Stimulated activated naive B cell treated with anti-CD40 and anti-IgM and Interleukin-4, amounts not matched to agents 10 μg/mL and 1 μg/mL and 100 μg/mL, for 72 hours (primary cell): ENCODE data around the gene WFDC1.

Experiments
- ATAC-seq, 2 donors: fragments of 150-1000 bp; cut with Tn5 transposase; replicated peaks; 2 replicates each; pipeline ENCODE4 v1.10.0; 2021; ENCODE audit warnings: moderate library complexity in 1 of 2
- DNase-seq: peaks from one replicate; pipeline ENCODE4 v3.0.0; 2021
- H3K27ac Mint-ChIP-seq: one replicate; pipeline ENCODE4 v1.8.0; 2022; ENCODE audit warnings: mild to moderate bottlenecking, mixed read lengths
- H3K27me3 Mint-ChIP-seq, 2 donors: one replicate each; pipeline ENCODE4 v1.8.0; 2022; ENCODE audit warnings: mixed read lengths in 2 of 2
- H3K36me3 Mint-ChIP-seq, 2 donors: one replicate each; pipeline ENCODE4 v1.8.0; 2022; ENCODE audit warnings: mixed read lengths in 2 of 2, mild to moderate bottlenecking in 1 of 2
- H3K4me1 Mint-ChIP-seq, 2 donors: one replicate each; pipeline ENCODE4 v1.8.0; 2022; ENCODE audit warnings: mixed read lengths in 2 of 2, mild to moderate bottlenecking in 1 of 2
- H3K4me3 Mint-ChIP-seq, 2 donors: one replicate each; pipeline ENCODE4 v1.8.0; 2022; ENCODE audit warnings: mild to moderate bottlenecking in 2 of 2, mixed read lengths in 2 of 2, moderate library complexity in 1 of 2
- H3K9me3 Mint-ChIP-seq, 2 donors: one replicate each; pipeline ENCODE4 v1.8.0; 2022; ENCODE audit warnings: mixed read lengths in 2 of 2, mild to moderate bottlenecking in 1 of 2

The WFDC1 gene

DNA sequence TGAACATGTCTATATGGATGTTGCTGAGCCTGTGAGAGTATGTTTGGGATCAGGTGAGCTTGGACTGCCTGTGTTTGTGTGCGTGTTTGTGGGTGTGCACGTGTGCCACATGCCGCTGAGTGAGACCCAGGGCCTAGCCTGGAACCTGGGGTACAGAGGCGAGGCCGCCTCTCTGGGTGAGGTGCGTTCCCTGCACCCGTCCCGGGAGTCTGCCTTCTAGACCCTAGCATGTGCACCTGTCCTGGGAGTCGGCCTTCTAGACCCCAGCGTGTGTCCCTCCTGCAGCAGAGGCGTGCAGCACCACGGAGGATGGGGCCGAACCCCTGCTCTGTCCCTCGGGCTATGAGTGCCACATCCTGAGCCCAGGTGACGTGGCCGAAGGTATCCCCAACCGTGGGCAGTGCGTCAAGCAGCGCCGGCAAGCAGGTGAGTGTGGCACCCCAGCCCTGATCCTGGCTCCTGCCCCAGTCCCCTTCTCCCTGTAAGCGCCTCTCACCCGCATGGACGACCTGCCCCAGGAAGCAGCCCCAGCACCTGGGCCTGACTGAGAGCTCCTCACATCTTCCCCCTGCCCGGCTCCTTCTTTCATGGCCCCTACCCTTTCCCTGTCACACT is 24.6 kb downstream of the WFDC1 start:
- Mint-ChIP-seq H3K27me3 (peaks cover 12 to 21% of the 10 kb centered on the region in 2 donors), H3K4me3 (no peak overlapping the region), H3K27ac (no peak overlapping the region), H3K36me3 (no peaks in the 10 kb centered on the region), H3K9me3 (peaks cover 4 to 11% of the 10 kb centered on the region in 2 donors), H3K4me1 (no peaks in the 10 kb centered on the region)
- DNase-seq: no peak
- ATAC-seq: no peak

DNA sequence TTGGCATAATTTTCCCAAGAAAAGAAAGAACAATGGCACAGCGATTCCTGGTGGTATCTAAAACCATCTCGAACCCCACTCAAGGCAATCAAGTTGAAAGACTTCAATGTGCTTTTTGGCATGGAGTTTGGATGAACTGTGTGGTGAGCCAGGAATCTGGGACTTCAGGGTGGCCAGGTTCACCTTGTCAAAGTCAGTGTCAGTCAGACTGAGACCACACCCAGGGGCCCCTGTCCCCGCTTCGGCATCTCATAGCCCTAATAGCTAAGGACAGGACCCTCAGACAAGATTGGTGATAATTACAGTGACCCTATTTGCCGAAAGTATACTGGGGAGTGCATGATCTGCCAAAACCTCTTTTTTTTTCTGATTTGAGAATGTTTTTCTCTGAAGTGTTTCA is 25.8 kb downstream of the WFDC1 start:
- Mint-ChIP-seq H3K4me3 (no peak overlapping the region), H3K27ac (no peak overlapping the region), H3K4me1 (no peaks in the 10 kb centered on the region), H3K27me3 (peaks cover 5 to 10% of the 10 kb centered on the region in 2 donors), H3K36me3 (no peaks in the 10 kb centered on the region), H3K9me3 (peaks cover 4 to 11% of the 10 kb centered on the region in 2 donors)
- no peak for DNase-seq
- ATAC-seq: no peak

DNA sequence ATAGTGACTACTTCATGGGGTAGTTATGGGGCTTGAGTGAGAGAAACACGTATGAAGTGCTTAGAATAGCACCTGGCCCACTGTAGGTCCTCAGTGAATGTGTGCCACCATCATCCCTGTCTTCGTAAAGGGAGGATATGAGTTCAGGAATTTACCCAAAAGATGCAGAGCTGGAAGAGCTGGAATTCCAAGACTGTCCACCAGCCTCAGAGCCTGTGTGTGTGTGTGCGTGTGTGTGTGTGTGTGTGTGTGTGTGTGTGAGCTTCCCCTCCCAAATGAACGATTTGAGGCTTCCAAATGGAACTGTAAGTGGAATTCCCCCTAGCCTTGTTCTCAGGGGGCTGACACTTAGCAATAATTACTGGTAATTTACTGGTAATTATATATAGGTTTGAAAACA is 27.3 kb downstream of the WFDC1 start:
- DNase-seq (no peak), ATAC-seq (no peak)
- Mint-ChIP-seq H3K9me3 (peaks cover 4 to 11% of the 10 kb centered on the region in 2 donors), H3K4me1 (no peaks in the 10 kb centered on the region), H3K36me3 (no peaks in the 10 kb centered on the region), H3K4me3 (no peak overlapping the region), H3K27me3 (peaks cover 0 to 4% of the 10 kb centered on the region in 2 donors), H3K27ac (no peak overlapping the region)

DNA sequence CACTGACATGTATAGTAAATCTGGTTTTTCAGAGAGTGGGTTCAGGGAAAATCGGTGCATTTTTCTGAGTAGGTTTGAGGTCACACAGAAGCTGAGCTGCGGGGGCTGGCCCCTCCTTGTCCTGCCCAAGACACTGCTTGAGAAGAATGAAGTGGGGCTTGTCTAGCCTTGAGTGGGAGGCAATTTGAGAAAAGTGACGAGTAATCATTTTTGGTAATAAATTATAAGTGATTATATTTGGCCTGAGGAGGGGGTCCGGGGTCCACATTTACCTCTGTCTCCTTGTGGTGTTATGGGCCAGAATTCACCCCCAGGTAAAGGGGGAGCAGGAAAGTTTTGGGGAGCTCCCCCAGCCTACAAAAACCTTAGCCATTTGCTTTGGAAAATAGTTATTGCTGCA is 28.1 kb downstream of the WFDC1 start:
- H3K27ac Mint-ChIP-seq: no peak overlapping the region
- H3K36me3 Mint-ChIP-seq: no peaks in the 10 kb centered on the region
- no peaks in the 10 kb centered on the region for H3K4me1 Mint-ChIP-seq
- ATAC-seq (no peak), DNase-seq (no peak)
- peaks cover 1 to 6% of the 10 kb centered on the region in 2 donors for H3K27me3 Mint-ChIP-seq
- peaks cover 2 to 10% of the 10 kb centered on the region in 2 donors for H3K9me3 Mint-ChIP-seq
- no peak overlapping the region for H3K4me3 Mint-ChIP-seq

DNA sequence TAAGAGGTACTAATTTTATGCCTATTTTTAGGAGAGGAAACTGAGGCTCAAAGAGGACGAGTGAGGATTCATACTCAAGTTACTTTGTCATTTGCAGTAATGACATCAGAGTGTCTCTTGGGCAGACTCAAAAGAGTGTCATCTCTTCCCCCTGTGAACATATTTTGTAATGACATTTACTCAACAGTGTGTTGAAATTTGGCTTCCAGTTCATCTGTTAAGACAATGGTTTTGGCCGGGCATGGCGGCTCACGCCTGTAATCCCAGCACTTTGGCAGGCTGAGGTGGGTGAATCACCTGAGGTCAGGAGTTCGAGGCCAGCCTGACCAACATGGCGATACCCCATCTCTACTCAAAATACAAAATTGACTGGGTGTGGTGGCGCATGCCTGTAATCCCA is 28.9 kb downstream of the WFDC1 start:
- no peak overlapping the region for H3K27ac Mint-ChIP-seq
- H3K27me3 Mint-ChIP-seq: peaks cover 4 to 10% of the 10 kb centered on the region in 2 donors
- no peak overlapping the region for H3K4me3 Mint-ChIP-seq
- H3K36me3 Mint-ChIP-seq: no peaks in the 10 kb centered on the region
- DNase-seq (no peak), ATAC-seq (no peak)
- H3K4me1 Mint-ChIP-seq: no peaks in the 10 kb centered on the region
- H3K9me3 Mint-ChIP-seq: peaks cover 0 to 4% of the 10 kb centered on the region in 2 donors

DNA sequence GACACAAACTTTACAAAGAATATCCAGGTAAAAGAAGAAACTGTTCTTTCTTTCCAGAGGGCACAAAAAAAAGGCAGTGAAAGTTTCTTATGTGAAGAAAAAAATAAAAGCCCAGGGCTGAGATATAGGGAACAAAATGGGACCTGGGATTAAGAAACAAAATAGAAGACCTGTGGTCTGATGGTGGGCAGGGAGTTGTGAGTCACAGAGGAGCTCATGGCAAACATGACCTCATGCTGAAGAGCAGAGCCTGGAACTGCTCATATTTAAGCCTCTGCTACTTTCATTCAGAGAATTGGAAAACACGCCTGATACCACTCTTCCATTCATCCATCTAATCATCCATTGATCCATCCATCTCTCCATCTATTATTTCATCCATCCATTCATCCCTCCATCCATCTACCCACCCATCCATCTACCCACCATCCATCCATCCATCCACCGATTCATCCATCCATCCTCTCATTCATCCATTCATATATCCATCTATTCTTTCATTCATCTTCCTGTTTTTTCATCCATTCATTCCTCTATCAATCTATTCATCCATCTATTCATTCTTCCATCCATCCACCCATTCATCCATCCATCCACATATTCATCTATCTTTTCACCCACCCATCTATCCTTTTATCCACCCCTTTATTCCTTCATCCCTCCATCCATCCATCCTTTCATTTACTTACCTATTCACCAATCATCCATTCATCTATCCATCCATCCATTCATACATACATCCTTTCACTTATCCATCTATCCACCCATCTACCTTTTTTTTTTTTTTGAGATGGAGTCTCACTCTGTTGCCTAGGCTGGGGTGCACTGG is 30.0 kb downstream of the WFDC1 start:
- H3K27ac Mint-ChIP-seq: no peak overlapping the region
- no peaks in the 10 kb centered on the region for H3K4me1 Mint-ChIP-seq
- peaks cover 4 to 8% of the 10 kb centered on the region in 2 donors for H3K27me3 Mint-ChIP-seq
- H3K4me3 Mint-ChIP-seq: no peak overlapping the region
- no peak for DNase-seq
- no peaks in the 10 kb centered on the region for H3K36me3 Mint-ChIP-seq
- no peaks in the 10 kb centered on the region for H3K9me3 Mint-ChIP-seq
- no peak for ATAC-seq

DNA sequence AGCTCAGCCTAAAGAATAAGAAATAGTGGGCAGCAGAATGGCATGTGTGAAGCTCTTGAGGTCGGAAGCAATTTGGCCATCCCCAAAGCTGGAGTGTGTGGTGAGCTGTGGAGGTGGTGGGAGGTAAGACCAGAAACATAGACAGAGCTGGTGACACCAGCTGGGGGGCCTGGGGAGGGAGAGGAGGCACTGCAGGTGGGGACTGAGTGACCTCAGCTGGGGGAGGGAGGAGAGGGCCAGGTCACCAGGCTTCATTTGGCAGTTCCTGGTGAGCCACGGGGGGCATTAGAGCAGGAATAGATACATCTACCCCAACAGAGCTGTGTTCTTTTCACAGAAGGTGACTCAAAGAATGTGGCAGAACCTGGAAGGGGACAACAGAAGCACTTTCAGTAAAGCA is 31.9 kb downstream of the WFDC1 start:
- Mint-ChIP-seq H3K27me3 (peaks cover 4 to 6% of the 10 kb centered on the region in 2 donors), H3K27ac (no peak overlapping the region), H3K4me3 (no peak overlapping the region), H3K9me3 (no peaks in the 10 kb centered on the region), H3K4me1 (no peaks in the 10 kb centered on the region), H3K36me3 (no peaks in the 10 kb centered on the region)
- ATAC-seq: no peak
- DNase-seq: no peak

DNA sequence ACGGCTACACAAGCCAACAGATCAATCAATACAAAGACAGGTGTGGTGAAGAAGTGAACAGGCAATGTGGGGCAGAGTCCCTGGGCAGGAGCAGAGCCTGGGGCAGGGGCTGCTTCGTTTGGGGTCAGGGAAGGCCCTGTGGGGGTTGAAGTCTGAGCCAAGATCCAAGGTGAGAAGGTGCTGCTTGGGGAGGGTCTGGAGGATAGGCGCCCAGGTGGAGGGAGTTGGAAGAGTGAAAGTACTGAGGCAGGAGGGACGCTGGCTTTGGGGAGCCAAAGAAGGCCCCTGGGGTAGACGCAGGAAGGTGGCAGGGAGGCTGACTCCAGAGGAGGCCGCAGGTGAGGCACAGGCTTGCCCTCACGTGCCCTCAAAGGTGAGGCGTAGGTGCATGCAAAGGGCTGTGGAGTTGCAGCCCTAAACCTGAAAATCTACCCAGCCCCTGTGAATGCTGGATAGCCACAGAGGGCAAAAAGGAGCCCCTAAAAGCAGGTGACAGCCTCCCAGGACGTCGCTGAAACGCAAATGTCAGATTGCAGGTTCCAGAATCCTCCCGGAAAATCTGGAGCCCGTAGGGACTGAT is 33.3 kb downstream of the WFDC1 start:
- no peak overlapping the region for H3K27ac Mint-ChIP-seq
- no peaks in the 10 kb centered on the region for H3K9me3 Mint-ChIP-seq
- H3K36me3 Mint-ChIP-seq: no peaks in the 10 kb centered on the region
- H3K4me1 Mint-ChIP-seq: no peaks in the 10 kb centered on the region
- DNase-seq (no peak), ATAC-seq (no peak)
- H3K27me3 Mint-ChIP-seq: peaks cover 4 to 6% of the 10 kb centered on the region in 2 donors
- H3K4me3 Mint-ChIP-seq: no peak overlapping the region

DNA sequence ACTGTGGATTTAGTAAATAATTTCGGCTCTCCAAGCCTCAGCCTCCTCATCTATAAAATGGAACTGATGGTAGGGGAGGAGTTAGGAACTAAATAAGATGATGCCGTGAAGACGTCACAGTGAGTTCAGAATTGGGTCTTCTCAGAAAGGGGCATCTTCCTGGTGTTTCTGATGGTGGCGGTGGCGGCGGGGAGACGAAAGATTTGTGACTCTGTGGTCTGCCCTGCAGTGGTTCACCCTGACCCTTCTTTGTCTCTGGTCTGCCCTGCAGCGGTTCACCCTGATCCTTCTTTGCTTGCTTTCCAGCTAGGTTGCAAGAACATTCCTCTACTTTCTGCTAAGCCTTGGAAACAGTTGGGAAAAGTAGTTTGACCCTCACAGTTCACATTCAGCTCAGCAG is 34.3 kb downstream of the WFDC1 start:
- no peak for DNase-seq
- Mint-ChIP-seq H3K27ac (no peak overlapping the region), H3K36me3 (no peaks in the 10 kb centered on the region), H3K27me3 (peaks cover 4 to 11% of the 10 kb centered on the region in 2 donors), H3K4me3 (no peak overlapping the region), H3K9me3 (no peaks in the 10 kb centered on the region), H3K4me1 (no peaks in the 10 kb centered on the region)
- ATAC-seq: no peak

DNA sequence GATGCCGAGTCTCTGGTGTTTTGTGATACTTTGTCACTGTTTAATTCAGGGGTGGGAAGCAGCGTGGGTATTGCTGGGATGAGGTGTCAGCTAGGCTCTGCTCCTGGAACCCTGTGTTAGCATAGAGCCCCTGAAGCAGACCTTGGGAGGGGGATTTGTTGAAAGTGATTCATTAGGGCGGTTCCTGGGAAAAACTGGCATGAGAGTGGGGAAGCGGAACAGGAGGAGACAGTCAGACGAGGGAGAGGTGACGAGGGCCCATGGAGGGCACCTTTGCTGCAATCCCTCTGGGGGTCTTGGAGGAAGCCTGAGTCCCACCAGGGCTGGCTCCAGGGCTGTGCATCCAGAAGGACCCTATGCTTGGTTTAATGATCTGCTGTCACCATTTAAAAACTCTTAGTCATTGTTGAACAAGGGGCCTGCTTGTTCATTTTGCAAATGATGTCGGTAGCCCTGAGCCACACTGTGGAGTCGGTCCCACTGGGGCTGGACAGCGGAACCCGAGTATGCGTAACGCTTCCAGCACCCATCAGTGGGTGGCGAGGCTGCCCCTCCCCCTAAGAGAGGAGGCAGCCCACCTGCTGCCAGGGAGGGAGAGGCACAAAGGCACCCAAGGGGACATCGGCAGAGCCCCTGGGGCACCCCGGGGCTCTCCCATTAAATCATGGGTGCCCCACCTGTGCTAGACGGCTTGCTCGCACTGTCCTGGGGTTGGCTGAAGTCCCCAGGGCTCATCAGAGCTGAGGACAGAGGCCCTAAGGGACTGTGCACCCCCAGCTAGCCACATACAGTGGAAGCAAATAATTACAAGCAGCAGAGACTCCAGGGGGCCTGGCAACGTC is 35.4 kb downstream of the WFDC1 start:
- Mint-ChIP-seq H3K4me3 (no peak overlapping the region), H3K36me3 (no peaks in the 10 kb centered on the region), H3K4me1 (no peaks in the 10 kb centered on the region), H3K27ac (no peak overlapping the region), H3K27me3 (peaks cover 4 to 11% of the 10 kb centered on the region in 2 donors), H3K9me3 (peaks cover 3% of the 10 kb centered on the region in 2 donors)
- ATAC-seq (no peak), DNase-seq (no peak)

DNA sequence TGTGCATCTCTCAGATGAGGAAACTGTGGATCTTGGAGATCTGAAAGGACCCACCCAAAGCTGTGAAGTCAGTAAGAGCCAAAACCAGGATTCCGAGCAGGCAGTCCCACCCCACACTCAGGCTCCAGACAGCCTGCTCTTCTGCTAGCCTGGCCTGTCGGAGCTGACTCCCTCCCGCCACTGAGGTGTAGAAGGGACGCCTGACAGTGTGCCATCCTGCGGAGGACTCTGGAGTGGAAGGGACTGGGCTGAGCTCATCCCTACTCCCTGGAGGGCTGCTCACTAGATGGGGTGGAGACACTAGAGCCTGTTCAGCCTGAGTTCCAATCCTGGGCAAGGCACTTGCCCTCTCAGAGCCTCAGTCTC is 36.0 kb downstream of the WFDC1 start:
- Mint-ChIP-seq H3K9me3 (peaks cover 6 to 9% of the 10 kb centered on the region in 2 donors), H3K27me3 (peaks cover 4 to 11% of the 10 kb centered on the region in 2 donors), H3K4me1 (no peaks in the 10 kb centered on the region), H3K27ac (no peak overlapping the region), H3K4me3 (no peak overlapping the region), H3K36me3 (no peaks in the 10 kb centered on the region)
- no peak for DNase-seq
- no peak for ATAC-seq

DNA sequence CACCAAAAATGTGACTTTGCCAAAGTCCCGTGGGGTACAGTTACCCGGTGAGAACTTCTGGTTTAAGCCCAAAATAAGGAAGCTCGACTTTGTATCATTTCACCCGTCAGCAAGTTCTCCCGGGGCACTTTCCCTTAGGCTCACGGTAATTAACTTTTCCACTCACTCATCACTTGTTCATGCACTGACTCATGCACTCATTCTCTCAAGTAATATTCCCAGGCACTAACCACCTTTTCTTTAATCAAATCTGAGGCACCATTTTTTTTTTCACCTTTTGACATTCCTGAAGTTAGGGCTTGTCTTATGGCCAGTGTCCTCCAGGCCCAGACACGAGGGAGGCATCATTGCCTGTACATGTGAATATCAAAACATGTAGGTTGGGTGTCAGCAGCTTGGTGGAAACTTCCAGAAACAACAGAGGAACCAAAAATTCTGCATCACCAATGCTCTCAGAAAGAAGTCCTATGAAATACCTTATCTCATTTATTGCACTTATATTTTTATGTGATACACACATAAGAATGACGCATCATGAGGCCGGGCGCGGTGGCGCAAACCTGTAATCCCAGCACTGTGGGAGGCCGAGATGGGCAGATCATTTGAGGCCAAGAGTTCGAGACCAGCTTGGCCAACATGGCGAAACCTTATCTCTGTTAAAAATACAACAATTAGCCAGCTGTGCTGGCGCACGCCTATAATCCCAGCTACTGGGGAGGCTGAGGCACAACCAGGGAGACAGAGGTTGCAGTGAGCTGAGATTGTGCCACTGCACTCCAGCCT is 37.5 kb downstream of the WFDC1 start:
- Mint-ChIP-seq H3K9me3 (peaks cover 10 to 16% of the 10 kb centered on the region in 2 donors), H3K36me3 (peaks cover 0 to 3% of the 10 kb centered on the region in 2 donors), H3K4me1 (no peaks in the 10 kb centered on the region), H3K27me3 (peaks cover 4 to 11% of the 10 kb centered on the region in 2 donors), H3K4me3 (no peak overlapping the region), H3K27ac (no peak overlapping the region)
- ATAC-seq (no peak), DNase-seq (no peak)

DNA sequence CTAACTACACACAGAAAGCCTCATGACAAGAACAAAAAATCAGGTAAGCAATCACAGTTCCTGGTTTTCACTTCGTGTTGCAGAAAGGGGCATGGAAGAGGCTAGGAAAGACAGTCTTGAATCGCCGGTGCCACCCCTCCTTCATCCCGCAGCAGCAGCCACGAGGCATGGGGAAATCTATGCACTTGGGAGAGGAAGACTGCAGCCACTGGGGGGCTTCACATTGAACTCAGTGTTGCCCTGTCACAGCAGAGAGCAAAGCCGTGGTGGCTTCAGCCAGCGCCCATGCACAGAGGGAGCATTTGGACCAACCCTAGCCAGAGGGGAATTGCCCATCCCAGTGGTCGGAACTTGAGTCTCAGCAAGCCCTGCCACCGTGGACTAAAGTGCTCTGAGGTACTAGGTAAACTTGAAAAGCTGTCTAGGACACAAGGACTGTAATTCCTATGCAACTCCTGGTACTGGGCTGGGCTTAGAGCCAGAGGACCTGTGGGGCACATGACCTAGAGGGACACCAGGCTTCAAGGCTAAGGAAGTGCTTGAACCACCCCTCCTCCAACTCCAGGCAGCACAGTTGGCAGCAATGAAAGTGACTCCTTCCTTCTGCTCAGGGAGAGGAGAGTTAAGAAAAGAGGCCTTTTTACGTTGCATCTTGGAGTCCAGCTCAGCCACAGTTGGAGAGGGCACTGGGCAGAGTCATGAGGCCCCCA is 38.5 kb downstream of the WFDC1 start:
- peaks cover 0 to 3% of the 10 kb centered on the region in 2 donors for H3K36me3 Mint-ChIP-seq
- peaks cover 0 to 6% of the 10 kb centered on the region in 2 donors for H3K27me3 Mint-ChIP-seq
- no peak overlapping the region for H3K4me3 Mint-ChIP-seq
- no peaks in the 10 kb centered on the region for H3K4me1 Mint-ChIP-seq
- peaks cover 13 to 21% of the 10 kb centered on the region in 2 donors for H3K9me3 Mint-ChIP-seq
- DNase-seq (no peak), ATAC-seq (no peak)
- no peak overlapping the region for H3K27ac Mint-ChIP-seq
